NT2/D1 (cell line): ENCODE data around the gene PWWP2B.

Experiments
- SUZ12 ChIP-seq: IDR thresholded peaks from 2 replicates; pipeline ENCODE4 v1.6.1; 2011; ENCODE audit not compliant: insufficient read length, insufficient read depth; ENCODE audit errors: extremely low read depth
- YY1 ChIP-seq: IDR thresholded peaks from 2 replicates; pipeline ENCODE4 v1.6.1; 2011; ENCODE audit not compliant: insufficient read length, insufficient read depth
- ZNF274 ChIP-seq: IDR thresholded peaks from 2 replicates; pipeline ENCODE4 v1.6.1; 2011; ENCODE audit warnings: mild to moderate bottlenecking, low read depth, low read length

DNA sequence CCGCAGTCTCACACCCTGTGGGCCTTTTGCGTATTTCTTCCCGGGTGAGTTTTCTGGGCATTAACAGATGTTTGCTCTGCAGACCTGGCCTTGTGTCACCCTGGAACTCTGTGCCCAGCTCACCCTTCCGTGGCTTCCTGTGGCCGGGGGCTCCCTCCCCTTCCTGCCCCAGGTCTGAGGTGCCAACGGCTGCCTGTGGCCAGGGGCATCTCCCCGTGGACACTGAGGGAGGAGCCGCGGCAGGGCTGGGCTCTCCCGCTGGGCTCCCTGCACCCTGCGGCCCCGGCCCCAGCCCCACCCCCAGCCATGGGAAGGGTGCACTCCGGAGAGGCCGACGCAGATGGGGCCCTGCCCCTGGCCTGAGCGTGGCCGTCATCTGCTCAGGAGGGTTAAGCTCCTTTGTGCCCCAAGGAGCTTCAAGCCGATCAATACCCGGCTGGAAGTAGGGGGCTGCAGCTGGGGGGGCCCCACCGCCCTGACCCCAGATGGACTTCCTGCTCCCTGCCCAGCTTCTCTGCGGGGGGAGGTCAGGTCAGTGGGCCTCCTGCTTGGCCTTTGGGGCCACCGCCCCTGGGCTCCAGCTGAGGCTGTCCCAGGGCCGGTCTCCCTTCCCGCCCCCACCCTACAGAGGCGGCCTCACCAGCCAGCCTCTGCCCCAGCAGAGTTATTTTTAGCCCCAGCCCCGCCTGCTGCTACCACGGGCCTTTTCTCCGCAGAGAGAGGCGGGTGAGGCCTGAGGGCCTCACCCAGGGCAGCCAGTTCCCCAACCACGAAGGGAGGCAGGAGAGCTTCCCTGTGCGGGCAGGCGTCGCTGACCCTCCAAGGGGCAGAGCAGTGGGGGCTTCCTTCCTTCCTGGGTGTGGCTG is 24.2 kb downstream of the PWWP2B start:
- TF ChIP-seq YY1 (no peak), ZNF274 (no peak), SUZ12 (no peak)
